Stimulated activated naive CD8-positive, alpha-beta T cell treated with anti-CD3 and anti-CD28 coated beads, Interleukin-15, Interleukin-2, amounts not matched to agents 100 ng/mL and 50 ng/mL, for 24 hours (primary cell): Measurements from ENCODE around the gene MPP3.

ENCODE experiments used
- H3K27ac Mint-ChIP-seq: one replicate; pipeline ENCODE4 v1.8.0; 2021; ENCODE audit warnings: mild to moderate bottlenecking, mixed read lengths
- H3K27me3 Mint-ChIP-seq: one replicate; pipeline ENCODE4 v1.8.0; 2021; ENCODE audit warnings: mixed read lengths
- H3K36me3 Mint-ChIP-seq: one replicate; pipeline ENCODE4 v1.8.0; 2021; ENCODE audit warnings: low read depth, mixed read lengths
- H3K4me1 Mint-ChIP-seq: one replicate; pipeline ENCODE4 v1.8.0; 2021; ENCODE audit warnings: low read depth, mixed read lengths
- H3K4me3 Mint-ChIP-seq: one replicate; pipeline ENCODE4 v1.8.0; 2021; ENCODE audit warnings: mild to moderate bottlenecking, mixed read lengths
- H3K9me3 Mint-ChIP-seq: one replicate; pipeline ENCODE4 v1.8.0; 2021; ENCODE audit warnings: mixed read lengths

The MPP3 gene

DNA sequence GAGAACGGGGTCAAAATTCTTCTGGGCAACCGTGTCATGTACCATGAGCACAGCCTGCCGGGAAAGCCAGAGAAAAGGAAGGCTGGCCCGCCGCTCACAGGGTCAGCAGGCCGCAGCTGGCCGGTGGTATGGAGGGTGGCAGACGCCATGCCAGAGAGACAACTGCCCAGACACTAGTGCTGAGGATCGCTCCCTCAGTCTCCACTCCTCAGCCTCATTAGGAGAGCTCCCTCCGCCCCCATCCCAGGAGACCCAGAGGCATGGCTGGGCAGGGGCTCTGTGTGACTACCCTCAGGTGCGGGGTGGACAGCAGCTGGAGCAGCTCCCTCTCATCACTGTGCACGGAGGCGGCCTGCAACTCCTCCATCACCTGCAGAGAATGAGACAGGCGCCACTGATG is 3.2 kb downstream of the MPP3 start:
- Mint-ChIP-seq H3K9me3 (no peaks in the 10 kb centered on the region), H3K4me3 (no peak overlapping the region), H3K27me3 (peaks cover 42% of the 10 kb centered on the region), H3K4me1 (peaks cover 19% of the 10 kb centered on the region), H3K27ac (no peak overlapping the region), H3K36me3 (no peaks in the 10 kb centered on the region)

DNA sequence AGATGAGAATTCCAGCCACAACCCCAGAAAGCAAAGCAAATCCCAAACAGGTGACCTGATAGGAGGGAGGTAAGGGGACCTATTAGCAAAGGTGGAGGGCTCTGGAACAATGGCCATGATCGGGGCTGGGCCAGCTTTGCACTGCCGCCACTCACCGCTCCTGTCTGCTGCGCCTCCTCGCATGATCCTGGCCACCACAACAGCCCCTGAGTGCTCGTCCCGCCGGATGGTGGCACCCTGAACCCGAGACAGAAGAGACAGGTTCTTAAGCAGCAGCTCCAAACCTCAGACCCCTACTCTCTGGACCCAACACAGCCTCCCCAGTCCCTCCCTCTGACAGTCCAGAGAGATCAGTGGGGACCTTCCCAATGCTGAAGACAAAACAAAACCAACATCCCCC is 5.3 kb downstream of the MPP3 start:
- H3K27ac Mint-ChIP-seq = no peak overlapping the region
- H3K27me3 Mint-ChIP-seq = peaks cover 27% of the 10 kb centered on the region
- H3K4me3 Mint-ChIP-seq = no peak overlapping the region
- H3K4me1 Mint-ChIP-seq = peaks cover 13% of the 10 kb centered on the region
- no peaks in the 10 kb centered on the region for H3K36me3 Mint-ChIP-seq
- H3K9me3 Mint-ChIP-seq = no peaks in the 10 kb centered on the region

DNA sequence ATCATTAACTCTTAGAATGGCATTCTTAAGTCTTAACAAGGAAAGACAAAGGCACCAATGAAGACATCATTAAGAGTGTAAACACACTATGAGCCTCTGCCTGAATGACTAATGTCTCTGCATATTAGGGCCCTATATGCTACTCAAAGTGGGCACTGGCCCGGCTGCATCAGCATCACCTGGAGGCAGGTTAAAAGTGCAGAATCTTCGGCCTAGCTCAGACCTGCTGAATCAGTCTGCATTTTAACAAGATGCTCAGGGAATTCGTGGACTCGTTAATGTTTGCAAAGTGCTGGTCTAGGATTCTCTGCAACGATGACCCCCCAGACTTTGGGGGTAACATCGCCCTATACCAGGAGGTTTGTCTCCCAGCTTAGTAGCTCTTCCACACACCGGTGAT is 6.7 kb downstream of the MPP3 start:
- H3K9me3 Mint-ChIP-seq = no peaks in the 10 kb centered on the region
- peaks cover 14% of the 10 kb centered on the region for H3K27me3 Mint-ChIP-seq
- H3K4me3 Mint-ChIP-seq = no peak overlapping the region
- no peaks in the 10 kb centered on the region for H3K36me3 Mint-ChIP-seq
- peaks cover 6% of the 10 kb centered on the region for H3K4me1 Mint-ChIP-seq
- no peak overlapping the region for H3K27ac Mint-ChIP-seq

DNA sequence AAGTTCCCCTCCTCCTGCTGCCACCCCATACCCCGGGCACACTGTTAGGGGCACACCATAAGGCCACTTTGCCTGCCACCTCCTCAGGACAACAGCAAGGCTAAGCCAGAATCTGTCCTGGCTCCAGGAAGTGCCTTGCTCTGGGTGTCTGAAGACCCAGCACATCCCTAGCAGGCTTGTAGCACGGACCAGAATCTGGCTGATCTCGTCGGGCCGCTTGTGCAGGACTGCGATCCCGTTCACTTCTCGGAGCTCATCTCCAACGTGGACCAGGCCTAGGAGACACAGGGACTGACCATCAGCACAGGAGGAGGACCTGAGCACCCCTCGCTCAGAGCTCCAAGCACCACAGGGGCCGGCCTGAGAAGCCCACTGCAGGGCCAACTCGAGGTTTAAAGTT is 7.4 kb downstream of the MPP3 start:
- no peaks in the 10 kb centered on the region for H3K9me3 Mint-ChIP-seq
- H3K36me3 Mint-ChIP-seq = no peaks in the 10 kb centered on the region
- H3K4me1 Mint-ChIP-seq = peaks cover 1% of the 10 kb centered on the region
- H3K4me3 Mint-ChIP-seq = no peak overlapping the region
- peaks cover 8% of the 10 kb centered on the region for H3K27me3 Mint-ChIP-seq
- no peak overlapping the region for H3K27ac Mint-ChIP-seq

DNA sequence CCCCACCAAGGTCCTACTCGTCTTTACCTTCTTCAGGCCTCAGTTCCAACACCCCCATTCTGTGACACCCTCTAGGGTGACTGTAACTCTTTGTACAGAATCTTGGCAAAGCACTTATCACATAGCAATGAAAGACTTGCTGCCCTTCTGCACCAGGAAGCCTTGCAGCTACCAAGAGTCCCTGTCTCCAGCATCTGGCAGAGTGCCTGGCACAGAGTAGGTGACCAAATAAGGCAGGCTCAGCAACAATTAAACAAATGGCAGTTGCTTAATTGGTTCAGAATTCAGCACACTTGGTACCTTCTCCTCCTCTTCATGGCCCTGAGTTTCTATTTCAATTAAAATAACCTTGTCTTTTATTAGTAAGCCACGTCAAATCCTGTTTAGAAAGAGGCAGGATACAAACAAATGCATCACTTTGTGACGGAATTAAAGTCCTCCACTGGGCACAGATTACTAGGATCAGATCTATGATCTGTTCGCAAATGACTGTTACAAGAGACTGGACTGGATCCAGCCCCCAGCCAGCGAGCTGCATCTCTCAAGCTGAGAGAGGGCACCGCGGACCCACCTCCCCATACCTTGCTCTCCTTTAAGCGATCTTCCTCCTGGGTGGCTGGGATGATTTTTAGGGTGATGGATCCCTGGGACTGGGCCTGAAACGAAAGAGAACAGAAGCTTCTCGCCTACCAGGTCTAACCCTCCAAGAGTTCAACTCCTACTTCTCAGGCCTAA is 9.4 kb downstream of the MPP3 start:
- no peaks in the 10 kb centered on the region for H3K4me1 Mint-ChIP-seq
- H3K9me3 Mint-ChIP-seq = no peaks in the 10 kb centered on the region
- H3K4me3 Mint-ChIP-seq = no peak overlapping the region
- no peak overlapping the region for H3K27ac Mint-ChIP-seq
- H3K27me3 Mint-ChIP-seq = peaks cover under 1% of the 10 kb centered on the region
- H3K36me3 Mint-ChIP-seq = no peaks in the 10 kb centered on the region

DNA sequence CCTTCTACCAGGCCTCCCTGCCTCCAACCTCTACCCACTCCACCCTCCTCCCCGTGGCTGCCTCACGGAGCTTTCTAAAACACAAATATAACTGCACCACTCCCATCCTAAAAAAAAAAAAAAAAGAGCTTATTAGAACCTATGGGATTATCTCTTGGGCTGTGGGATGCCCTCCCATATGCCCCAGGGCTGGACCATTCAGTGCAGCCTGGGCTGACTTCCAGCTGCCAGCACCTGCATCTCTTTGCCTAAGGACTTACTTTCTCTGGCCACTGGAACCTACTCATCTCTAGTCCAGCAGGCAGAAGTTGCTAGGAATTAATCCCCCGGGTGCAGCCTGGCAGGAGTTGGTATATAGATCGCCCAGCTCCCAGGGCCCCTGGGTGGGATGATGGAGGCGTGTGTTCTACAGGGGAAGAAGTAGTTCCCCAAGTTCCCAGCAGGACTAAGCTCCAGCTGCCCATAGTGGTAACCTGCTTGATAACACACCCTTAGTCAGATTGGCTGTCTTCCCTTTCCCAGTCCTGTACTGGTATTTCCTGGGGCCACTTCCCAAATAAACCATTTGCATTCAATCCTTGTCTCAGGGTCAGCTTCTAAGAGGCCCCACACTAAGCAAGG is 10.3 kb downstream of the MPP3 start:
- no peak overlapping the region for H3K4me3 Mint-ChIP-seq
- H3K9me3 Mint-ChIP-seq = no peaks in the 10 kb centered on the region
- H3K27ac Mint-ChIP-seq = no peak overlapping the region
- H3K36me3 Mint-ChIP-seq = no peaks in the 10 kb centered on the region
- H3K27me3 Mint-ChIP-seq = no peaks in the 10 kb centered on the region
- H3K4me1 Mint-ChIP-seq = no peaks in the 10 kb centered on the region

DNA sequence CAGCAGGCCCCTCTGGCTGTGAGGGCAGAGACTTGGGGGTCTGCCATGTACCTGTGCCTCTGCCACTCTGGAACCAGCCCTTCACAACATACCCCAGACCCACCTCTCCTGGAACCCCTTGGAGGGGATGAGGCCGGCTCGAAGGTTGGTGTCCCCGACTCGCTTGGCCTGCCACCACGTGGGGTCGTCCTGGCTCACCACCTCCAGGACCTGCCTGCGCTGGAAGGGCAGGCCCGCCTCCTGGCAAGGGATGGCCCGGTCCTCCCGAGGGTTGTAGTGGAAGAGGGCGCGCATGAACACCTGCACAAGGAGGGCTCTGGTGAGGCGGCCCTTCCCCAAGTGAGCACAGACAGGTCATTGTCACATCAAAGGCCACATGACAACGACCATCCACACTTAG is 12.2 kb downstream of the MPP3 start:
- no peak overlapping the region for H3K27ac Mint-ChIP-seq
- no peaks in the 10 kb centered on the region for H3K4me1 Mint-ChIP-seq
- no peak overlapping the region for H3K4me3 Mint-ChIP-seq

DNA sequence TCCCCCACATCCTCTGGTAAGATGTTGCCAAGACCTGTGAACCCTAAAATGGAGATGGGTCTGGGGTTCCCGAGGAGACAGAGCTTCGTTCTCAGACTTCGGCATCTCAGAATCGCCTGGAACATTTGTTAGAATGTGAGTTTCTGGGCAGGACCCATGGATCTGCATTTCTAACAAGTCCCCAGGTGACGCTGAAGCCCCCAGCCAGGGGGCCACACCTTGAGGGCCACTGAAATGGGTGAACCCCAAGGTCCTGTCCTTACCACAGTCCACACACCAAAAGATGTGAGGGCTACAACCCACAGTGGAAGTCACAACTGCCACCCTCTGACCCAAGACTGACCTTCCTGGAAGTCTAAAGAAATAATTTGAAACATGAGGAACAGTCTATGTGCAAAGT is 14.0 kb downstream of the MPP3 start:
- H3K9me3 Mint-ChIP-seq = no peaks in the 10 kb centered on the region

More for the DNA sequence above, 12.2 kb downstream of the MPP3 start:
- no peaks in the 10 kb centered on the region for H3K36me3 Mint-ChIP-seq
- no peaks in the 10 kb centered on the region for H3K27me3 Mint-ChIP-seq
- no peaks in the 10 kb centered on the region for H3K9me3 Mint-ChIP-seq

DNA sequence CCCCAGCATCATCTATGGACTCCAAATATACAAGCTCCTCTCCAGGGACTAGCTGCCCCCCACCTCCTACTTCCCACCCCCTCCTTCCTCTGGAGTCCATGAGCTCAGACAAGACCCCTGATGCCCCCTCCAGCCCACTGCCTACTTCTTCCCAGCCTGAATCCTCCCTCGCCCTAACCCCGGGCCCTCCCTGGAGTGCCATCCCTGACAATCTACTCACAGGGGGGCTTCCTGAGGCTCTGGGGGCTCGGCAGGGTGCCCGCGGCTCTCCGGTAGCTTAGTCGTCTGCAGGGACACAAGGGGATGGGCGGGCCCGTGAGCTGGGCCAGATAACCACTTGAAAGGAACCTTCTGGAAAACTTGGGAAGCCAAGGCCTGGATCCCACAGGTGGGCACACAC is 15.1 kb downstream of the MPP3 start:
- Mint-ChIP-seq H3K27me3 (no peaks in the 10 kb centered on the region), H3K4me3 (no peak overlapping the region), H3K4me1 (no peaks in the 10 kb centered on the region), H3K27ac (no peak overlapping the region), H3K9me3 (no peaks in the 10 kb centered on the region), H3K36me3 (no peaks in the 10 kb centered on the region)

More for the DNA sequence above, 14.0 kb downstream of the MPP3 start:
- Mint-ChIP-seq H3K4me1 (no peaks in the 10 kb centered on the region), H3K27me3 (no peaks in the 10 kb centered on the region), H3K36me3 (no peaks in the 10 kb centered on the region), H3K4me3 (no peak overlapping the region), H3K27ac (no peak overlapping the region)

DNA sequence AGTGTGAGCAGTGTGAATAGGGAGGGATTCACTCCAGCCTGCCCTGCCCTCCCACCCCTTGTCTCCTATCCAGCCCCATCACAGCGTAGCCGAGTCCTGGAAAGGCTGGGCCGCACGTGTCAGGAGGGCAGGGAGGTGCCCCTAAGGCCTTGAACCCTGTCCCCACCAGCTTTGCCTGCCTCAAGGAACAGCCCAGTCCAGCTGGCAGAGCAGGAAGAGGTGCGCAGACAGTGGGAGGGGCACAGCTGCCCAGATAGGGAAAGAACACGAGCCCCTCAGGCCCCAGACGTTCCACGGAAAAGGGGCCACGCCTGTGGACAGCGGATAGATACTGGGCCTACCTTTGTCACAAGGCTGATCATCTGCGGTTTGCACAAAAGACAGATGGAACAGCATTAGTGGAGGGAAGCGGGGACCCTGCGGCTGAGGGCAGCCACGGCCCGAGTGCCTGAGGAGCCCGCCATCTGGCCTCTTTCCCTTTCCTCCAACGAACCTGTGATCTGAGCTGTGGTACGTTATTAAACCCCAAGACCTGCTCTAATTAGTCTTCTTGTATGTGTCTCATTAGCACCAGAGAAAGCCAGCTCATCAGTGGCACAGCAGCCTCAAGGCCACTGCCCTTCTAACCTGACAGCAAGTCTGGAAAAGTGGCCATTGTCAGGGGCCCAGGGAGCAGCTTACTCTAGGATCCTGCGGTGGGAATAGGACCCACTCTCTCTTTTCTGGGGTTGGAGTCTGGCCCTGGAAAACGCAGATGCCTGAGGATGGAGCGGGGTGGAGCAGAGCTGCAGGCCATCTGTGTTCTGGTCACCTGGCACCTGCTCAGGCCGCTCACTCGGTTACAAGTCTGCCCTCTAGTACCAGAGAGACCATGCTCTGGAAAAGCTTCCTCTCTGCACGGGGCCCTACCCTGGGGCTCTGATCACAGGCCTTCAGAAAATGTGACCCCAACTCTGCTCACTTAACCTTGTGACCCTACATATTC is 16.3 kb downstream of the MPP3 start:
- Mint-ChIP-seq H3K27me3 (no peaks in the 10 kb centered on the region), H3K4me1 (no peaks in the 10 kb centered on the region), H3K9me3 (no peaks in the 10 kb centered on the region), H3K36me3 (no peaks in the 10 kb centered on the region), H3K4me3 (no peak overlapping the region), H3K27ac (no peak overlapping the region)

DNA sequence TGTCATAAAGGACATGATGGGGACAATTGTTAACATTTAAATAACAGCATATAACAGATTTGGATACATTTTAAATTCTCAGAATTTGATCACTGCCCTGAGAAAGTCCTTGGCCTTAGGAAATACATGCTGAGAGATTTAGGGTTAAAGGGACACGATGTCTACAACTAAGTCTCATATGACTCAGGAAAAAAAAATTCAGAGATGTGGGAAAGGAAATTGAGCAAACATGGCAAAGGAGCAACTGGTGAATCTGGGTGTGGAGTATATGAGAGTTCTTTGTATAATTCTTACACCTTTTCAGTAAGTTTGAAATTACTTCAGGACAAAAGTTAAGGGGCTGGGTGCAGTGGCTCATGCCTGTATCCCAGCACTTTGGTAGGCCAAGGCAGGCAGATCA is 18.2 kb downstream of the MPP3 start:
- Mint-ChIP-seq H3K9me3 (no peaks in the 10 kb centered on the region), H3K36me3 (no peaks in the 10 kb centered on the region), H3K27ac (no peak overlapping the region), H3K4me3 (no peak overlapping the region), H3K4me1 (no peaks in the 10 kb centered on the region), H3K27me3 (no peaks in the 10 kb centered on the region)

DNA sequence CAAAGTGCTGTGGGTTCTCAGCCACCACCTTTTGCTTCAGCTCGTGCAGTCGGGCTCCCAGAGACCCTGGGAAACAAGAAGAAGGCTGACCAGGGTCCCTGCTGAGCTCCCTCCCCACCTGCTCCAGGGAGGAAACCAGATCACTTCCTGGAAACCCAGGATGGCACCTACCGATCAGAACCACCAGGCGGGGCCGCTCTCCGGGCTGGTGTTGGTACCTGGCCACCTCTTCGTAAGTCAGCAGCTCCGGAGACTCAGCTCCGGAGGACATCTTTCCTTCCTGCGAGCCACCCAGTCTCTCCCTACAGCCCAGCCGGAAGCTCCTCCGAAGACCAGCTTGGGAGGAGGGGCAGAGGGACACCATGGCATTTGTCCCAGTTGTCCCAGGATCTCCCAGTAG is 18.9 kb downstream of the MPP3 start:
- Mint-ChIP-seq H3K9me3 (no peaks in the 10 kb centered on the region), H3K4me3 (no peak overlapping the region), H3K4me1 (no peaks in the 10 kb centered on the region), H3K27me3 (no peaks in the 10 kb centered on the region), H3K27ac (no peak overlapping the region), H3K36me3 (no peaks in the 10 kb centered on the region)

DNA sequence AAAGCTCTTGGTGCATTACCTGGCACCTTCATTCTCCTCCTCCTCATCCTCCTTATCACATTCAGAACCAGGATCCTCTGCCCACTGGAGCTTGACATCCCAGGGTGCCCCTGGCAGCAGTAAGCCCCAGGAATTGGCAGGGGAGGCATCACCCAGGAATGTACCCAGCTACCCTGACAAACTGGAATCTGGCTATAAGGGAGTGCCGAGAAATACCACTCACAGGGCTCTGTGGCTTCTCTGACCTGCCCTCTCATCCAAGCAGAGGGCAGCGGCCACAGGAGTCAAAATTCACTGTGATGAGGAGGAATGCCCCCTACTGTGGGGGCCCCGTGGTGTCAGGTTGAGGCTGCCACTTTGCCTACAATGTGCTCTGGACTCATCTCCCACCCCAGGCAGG is 19.6 kb downstream of the MPP3 start:
- Mint-ChIP-seq H3K36me3 (no peaks in the 10 kb centered on the region), H3K9me3 (no peaks in the 10 kb centered on the region), H3K4me1 (no peaks in the 10 kb centered on the region), H3K27ac (no peak overlapping the region), H3K27me3 (no peaks in the 10 kb centered on the region), H3K4me3 (no peak overlapping the region)

DNA sequence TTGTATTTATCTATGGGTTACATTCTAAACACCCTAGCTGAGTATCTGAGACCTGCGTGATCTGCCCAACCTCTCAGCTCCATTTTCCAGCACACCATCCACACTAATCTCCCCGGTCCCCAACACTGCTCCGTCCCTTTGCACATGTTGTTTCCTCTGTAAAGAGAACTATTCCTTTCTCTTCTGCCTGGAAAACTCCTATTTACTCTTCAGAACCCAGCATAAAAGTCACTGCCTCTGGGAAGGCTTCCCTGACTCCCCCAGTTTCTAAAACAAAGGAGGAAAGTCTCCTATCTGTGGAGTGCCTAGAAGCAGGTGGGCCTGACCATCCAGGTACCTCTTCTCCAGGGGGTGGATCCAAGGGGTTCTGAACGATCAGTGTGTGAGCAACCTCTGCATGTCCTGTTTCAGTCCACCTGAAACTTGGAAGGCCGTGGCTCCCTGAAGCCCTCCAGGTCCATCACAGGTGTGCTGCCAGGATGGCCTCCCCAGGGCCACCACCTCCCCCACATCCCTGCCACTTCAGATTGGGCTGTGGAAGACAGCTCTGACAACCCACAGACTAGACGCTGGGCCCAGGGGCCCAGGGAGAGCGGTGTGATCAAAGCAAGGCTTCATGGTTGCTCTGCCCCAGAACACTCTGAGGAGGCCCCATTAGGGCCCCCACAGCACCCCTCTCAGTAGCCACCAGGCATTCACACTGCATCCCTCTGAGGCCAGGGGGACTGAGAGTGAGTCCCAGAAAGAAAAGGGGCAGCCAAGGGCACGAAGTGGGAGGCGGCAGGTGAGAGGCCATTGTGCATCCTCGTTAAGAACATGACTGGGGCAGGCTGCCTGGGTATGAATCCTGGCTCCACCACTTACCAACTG is 20.3 kb downstream of the MPP3 start:
- no peaks in the 10 kb centered on the region for H3K9me3 Mint-ChIP-seq
- no peaks in the 10 kb centered on the region for H3K36me3 Mint-ChIP-seq
- H3K4me3 Mint-ChIP-seq = no peak overlapping the region
- H3K27me3 Mint-ChIP-seq = no peaks in the 10 kb centered on the region
- H3K4me1 Mint-ChIP-seq = no peaks in the 10 kb centered on the region
- H3K27ac Mint-ChIP-seq = no peak overlapping the region
